ENCODE results near the gene HES7. TPM values are rescaled to one million over a fixed set of nuclear protein-coding genes. Genes with fewer than 3 reads are reported as not detected.

HES7 gene
- total RNA-seq: not detected in 2 replicates

DNA sequence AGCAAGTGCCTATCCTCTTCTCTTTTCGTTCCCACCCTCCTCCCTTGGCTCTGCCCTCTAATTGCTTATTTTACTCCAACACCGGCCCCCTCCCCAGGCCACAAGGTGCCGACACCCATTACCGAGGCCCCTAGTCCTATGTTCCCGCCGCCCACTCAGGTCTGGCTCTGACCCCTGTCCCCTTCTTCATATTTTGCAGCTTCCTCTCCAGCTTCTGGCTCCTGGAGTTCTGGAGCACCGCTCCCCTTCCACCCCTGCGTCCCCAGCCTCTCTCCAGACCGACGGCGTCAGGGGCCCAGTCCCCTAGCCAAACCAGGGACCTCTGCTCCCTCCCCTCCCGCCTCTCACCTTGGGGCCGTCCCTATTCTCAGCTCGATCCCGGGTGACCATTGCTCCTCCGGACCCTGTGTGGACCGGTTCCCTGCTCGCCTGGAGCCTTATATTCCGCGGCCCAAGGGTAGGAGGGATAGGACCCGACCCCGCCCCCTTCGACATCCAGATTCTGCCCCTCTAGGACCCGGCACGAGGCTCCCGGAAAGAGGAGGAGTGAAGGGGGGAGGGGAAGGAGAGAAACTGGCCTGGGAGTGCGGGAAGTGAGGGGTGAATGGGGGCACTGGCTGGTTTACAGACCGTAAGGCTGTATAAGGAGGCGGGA, at the start of gene HES7:
Gene HES7, minus strand, starts transcription at position 412 of the 655 bp plus-strand sequence. Its CDS starts 22 bp downstream, at position 390.

DNA sequence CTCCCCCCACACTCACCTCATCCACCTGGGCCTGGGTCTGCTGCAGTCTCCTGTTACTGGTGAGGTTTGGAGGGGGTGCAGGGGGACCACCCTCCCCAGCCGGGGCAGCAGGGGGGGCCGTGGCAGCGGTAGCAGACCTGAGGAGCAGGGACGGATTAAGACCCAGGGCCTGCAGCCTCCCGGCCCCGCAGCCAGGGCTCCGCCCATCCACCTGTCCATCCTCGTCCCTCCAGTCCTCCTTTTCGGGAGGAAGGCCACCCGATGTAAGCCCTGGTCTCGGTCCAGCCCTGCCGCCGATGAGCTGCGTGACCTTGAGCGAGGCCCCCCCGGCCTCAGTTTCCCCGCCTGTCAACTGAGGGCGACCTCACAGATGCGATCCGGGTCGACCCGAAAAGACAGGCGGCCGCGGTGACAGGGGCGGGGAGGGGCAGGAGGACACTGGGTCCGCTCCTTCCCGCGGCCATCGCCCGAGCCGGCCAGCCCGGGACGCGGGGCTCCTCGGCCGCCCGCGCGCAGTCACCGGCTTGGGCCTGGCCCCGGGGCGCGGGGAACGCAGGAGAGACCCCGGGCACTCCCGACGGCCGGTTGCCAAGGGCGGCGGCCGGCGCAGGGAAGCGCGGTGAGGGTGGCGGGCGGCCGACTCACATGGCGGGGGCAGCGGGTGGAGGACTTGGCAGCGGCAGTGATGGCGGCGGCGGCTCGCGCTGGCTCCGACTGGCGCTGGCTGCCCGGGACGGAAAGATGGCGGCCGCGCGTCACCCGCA, 38.5 kb upstream of the HES7 start, which contains the start of gene VAMP2:
Gene VAMP2, minus strand, starts transcription at position 716 of the 764 bp plus-strand sequence. Its CDS starts 69 bp downstream, at position 647.

GRCh38 chr17:8152112-8152775, 28.3 kb upstream of the HES7 start, which contains the start of gene PER1:
Gene PER1 (minus strand): TSS chr17:8152404. CDS start chr17:8150706, 1,698 bp downstream.

GRCh38 chr17:8117980-8118768, 5.7 kb downstream of the HES7 start, which contains the start of gene ALOXE3:
Gene ALOXE3 (minus strand): TSS chr17:8118514. CDS start chr17:8117990, 524 bp downstream.

GRCh38 chr17:8087075-8087951, 36.6 kb downstream of the HES7 start, which contains the start of gene ALOX12B:
Gene ALOX12B (minus strand): TSS chr17:8087716. CDS start chr17:8087442, 274 bp downstream.

Other genes starting within 250 kb of the HES7 start
- 64.0 and 75.8 TPM in 2 replicates for gene CHD3, start 235.3 kb downstream of the HES7 start, total RNA-seq
- 0.72 and 1.1 TPM in 2 replicates for gene RNF227, start 207.8 kb downstream of the HES7 start, total RNA-seq
- 0.18 TPM in 1 of 2 replicates, not detected in the other for gene KCNAB3, start 194.2 kb downstream of the HES7 start, total RNA-seq
- 33.4 and 51.2 TPM in 2 replicates for gene TRAPPC1, start 192.2 kb downstream of the HES7 start, total RNA-seq
- gene CNTROB, start 191.9 kb downstream of the HES7 start, total RNA-seq: 15.0 and 24.1 TPM in 2 replicates
- not detected in 2 replicates for gene GUCY2D, start 121.5 kb downstream of the HES7 start, total RNA-seq
- gene ALOX15B, start 85.0 kb downstream of the HES7 start, total RNA-seq: 0.16 and 0.36 TPM in 2 replicates
- gene ALOX12B, start 36.4 kb downstream of the HES7 start, total RNA-seq: not detected in 2 replicates
- not detected in 2 replicates for gene ALOXE3, start 5.6 kb downstream of the HES7 start, total RNA-seq
- 30.0 and 61.0 TPM in 2 replicates for gene PER1, start 28.3 kb upstream of the HES7 start, total RNA-seq
- 3.9 and 8.5 TPM in 2 replicates for gene VAMP2, start 38.8 kb upstream of the HES7 start, total RNA-seq
- gene TMEM107, start 52.3 kb upstream of the HES7 start, total RNA-seq: 16.8 and 24.0 TPM in 2 replicates
- gene BORCS6, start 66.1 kb upstream of the HES7 start, total RNA-seq: 4.2 and 9.4 TPM in 2 replicates
- gene AURKB, start 86.5 kb upstream of the HES7 start, total RNA-seq: 7.0 and 10.3 TPM in 2 replicates
- 2.3 and 5.0 TPM in 2 replicates for gene CTC1, start 124.0 kb upstream of the HES7 start, total RNA-seq
- gene PFAS, start 125.2 kb upstream of the HES7 start, total RNA-seq: 16.4 and 26.9 TPM in 2 replicates
- gene RANGRF, start 164.6 kb upstream of the HES7 start, total RNA-seq: 15.0 and 16.5 TPM in 2 replicates
- gene SLC25A35, start 171.3 kb upstream of the HES7 start, total RNA-seq: 0.16 and 1.3 TPM in 2 replicates
- gene ARHGEF15, start 186.1 kb upstream of the HES7 start, total RNA-seq: 0.36 and 4.1 TPM in 2 replicates
- not detected in 2 replicates for gene ODF4, start 215.7 kb upstream of the HES7 start, total RNA-seq